ENCODE results near the gene SLC38A1.

- no peak for TF ChIP-seq POLR2AphosphoS5 (IDR thresholded peaks at IDR 0.05)
- TF ChIP-seq CTCF (IDR thresholded peaks at IDR 0.05) = no peak
- TF ChIP-seq POLR2A (IDR thresholded peaks at IDR 0.05; ENCODE audit: low read depth) = no peak
Measured at GRCh38 chr12:46261646-46262045, 7.2 kb downstream of the SLC38A1 start.

Measured in esophagus muscularis mucosa (tissue), 3 donors.